Uterus (tissue), 2 donors: ENCODE data around the gene RAB7A.
A peak's percentile ranks its signal among the peaks of the same experiment; 100 is the strongest.

Source experiments
- CTCF ChIP-seq, 4 experiments: fragments of 200-600 bp in 2 of 4; fragments of 450-650 bp in 2 of 4; sonication (generic) in 2 of 4; IDR thresholded peaks; one replicate each; pipeline ENCODE4 v1.5.1; 2016 to 2019; ENCODE audit warnings: antibody characterized with exemption in 4 of 4, mild to moderate bottlenecking in 2 of 4, moderate library complexity in 1 of 4
- POLR2A ChIP-seq, 2 donors: fragments of 450-650 bp; IDR thresholded peaks; one replicate each; pipeline ENCODE4 v1.6.1; 2016; ENCODE audit warnings: antibody characterized with exemption in 2 of 2, mild to moderate bottlenecking in 1 of 2, moderate library complexity in 1 of 2

- TF ChIP-seq POLR2A (IDR thresholded peaks at IDR 0.05) (peak; percentile 67 to 93), CTCF (IDR thresholded peaks at IDR 0.05) (peak; percentile 97 to 100 (median 99))
These were observed 45.2 kb upstream of the RAB7A start for GRCh38 chr3:128680603-128681368.
